ENCODE data around the gene ARHGAP6.

The ARHGAP6 gene

DNA sequence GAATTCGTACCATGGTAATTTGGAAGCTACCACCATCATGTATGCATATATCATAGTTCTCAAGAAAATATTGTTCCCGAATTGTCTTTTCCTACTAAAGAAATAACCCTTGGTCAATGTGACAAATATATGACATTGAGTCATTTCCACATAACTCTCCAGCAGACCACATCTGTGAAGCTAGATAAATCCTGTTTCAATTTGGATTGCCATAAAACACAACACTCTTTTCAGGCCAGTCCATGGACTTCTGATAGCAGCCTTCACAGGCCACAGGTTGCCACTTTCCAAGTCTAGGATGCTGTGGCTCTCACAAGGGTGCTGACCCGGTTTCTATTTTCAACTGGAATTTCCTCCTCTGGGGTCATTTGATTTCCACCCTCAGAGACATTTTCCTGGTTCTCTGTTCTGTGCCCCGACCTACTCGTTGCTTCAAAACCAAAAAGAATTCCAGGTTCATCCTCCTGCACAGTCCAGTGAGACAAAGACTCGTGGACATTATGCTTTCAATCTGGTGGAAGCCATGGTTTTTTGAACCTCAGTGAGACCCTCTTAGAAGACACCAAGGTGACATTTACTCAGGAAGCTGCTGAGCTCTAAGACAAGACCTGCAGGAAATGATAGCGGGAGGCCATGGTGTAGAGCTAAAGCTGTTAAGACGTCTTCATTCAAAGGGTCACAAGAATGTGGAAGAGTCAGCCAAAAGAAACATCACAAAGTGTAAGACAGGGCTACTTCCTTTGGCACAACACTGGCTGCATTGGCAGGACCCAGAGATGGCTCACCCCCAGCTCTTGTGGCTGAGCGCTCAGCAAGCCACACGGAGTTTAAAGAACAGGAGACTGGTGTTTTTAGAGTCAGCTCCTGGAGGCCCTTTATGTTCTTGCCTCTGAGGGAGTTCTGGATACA lies 252.8 kb downstream of the ARHGAP6 start:
- H3K4me3 ChIP-seq (ENCODE audit: low read depth, low read length), result no peak overlapping the region

GRCh38 chrX:11409957-11410356 lies 255.8 kb downstream of the ARHGAP6 start:
- no peak overlapping the region for H3K4me3 ChIP-seq (ENCODE audit: low read depth, low read length)
- TF ChIP-seq, protein P1, sequence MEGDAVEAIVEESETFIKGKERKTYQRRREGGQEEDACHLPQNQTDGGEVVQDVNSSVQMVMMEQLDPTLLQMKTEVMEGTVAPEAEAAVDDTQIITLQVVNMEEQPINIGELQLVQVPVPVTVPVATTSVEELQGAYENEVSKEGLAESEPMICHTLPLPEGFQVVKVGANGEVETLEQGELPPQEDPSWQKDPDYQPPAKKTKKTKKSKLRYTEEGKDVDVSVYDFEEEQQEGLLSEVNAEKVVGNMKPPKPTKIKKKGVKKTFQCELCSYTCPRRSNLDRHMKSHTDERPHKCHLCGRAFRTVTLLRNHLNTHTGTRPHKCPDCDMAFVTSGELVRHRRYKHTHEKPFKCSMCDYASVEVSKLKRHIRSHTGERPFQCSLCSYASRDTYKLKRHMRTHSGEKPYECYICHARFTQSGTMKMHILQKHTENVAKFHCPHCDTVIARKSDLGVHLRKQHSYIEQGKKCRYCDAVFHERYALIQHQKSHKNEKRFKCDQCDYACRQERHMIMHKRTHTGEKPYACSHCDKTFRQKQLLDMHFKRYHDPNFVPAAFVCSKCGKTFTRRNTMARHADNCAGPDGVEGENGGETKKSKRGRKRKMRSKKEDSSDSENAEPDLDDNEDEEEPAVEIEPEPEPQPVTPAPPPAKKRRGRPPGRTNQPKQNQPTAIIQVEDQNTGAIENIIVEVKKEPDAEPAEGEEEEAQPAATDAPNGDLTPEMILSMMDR (IDR thresholded peaks at IDR 0.05; ENCODE audit: borderline replicate concordance, insufficient read depth, low read depth, low read length), result no peak

More for the DNA sequence above, 252.8 kb downstream of the ARHGAP6 start:
- TF ChIP-seq, protein P1 (IDR thresholded peaks at IDR 0.05; ENCODE audit: borderline replicate concordance, insufficient read depth, low read depth, low read length), result no peak

- TF ChIP-seq, protein P1 (IDR thresholded peaks at IDR 0.05; ENCODE audit: borderline replicate concordance, insufficient read depth, low read depth, low read length), result no peak
- no peak overlapping the region for H3K4me3 ChIP-seq (ENCODE audit: low read depth, low read length)
Observed at GRCh38 chrX:11408783-11409182, 256.9 kb downstream of the ARHGAP6 start.

GRCh38 chrX:11408109-11408405 lies 257.7 kb downstream of the ARHGAP6 start:
- TF ChIP-seq, protein P1 (IDR thresholded peaks at IDR 0.05; ENCODE audit: borderline replicate concordance, insufficient read depth, low read depth, low read length), result no peak

DNA sequence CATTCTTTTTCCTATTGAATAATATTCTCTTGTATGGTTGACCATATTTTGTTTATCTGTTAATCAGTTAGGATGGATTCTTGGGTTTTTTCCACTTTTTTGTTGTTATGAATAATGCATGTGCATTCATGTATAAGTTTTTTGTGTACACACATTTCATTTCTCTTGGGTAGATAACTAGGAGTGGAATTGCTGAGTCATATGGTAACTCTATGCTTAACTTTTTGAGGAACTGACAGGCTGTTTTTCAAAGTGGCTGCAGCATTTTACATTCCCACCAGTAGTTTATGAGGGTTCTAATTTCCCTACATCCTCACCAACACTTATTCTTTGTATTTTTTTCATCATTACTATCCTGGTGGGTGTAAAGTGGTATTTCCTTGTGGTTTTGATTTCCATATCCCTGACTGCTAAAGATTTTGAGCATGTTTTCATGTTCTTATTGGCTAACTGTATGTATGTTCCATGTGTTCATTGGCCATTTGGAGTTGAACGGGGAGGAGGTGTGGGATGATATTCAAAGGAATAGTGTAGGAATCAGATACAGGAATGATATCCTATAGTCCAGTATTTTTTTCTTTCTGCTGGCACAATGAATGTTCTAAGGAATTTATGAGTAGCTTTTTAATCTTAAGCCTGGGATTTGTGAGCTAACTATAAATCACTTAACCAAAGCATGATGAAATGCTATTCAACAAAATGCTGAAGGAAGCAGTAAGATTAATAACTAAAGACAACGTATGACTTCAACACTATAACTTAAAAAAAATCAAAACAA lies 258.2 kb downstream of the ARHGAP6 start:
- no peak overlapping the region for H3K4me3 ChIP-seq (ENCODE audit: low read depth, low read length)
- TF ChIP-seq, protein P1 (IDR thresholded peaks at IDR 0.05; ENCODE audit: borderline replicate concordance, insufficient read depth, low read depth, low read length), result no peak

More at GRCh38 chrX:11408109-11408405, 257.7 kb downstream of the ARHGAP6 start:
- H3K4me3 ChIP-seq (ENCODE audit: low read depth, low read length), result no peak overlapping the region

DNA sequence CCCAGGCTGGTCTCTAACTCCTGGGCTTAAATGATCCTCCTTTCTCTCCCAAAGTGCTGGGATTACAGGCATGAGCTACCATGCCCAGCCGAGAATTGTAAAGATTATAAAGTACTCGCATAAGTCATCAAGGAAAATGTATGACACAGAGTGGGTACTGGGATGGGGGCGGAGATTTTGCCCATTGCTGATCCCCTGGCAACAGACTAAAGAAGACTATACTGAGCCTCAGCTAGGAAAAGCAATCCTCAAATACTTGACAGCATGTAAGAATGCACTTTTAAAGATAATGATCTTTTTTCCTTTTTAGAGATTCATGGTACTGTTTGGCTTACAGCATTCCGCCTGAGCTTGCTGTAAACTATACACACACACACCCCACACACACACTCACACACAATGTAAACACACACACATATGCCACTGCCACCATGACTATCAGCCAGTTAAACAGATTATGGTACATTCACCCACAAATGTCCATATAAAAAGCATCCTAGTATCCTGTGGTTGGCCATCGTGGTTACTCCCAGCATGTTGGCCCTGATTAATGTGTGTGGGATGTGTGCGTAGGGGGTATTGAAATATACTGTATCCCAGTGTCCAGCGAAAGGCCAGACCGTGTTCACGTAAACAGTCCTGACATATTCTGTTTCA lies 259.5 kb downstream of the ARHGAP6 start:
- TF ChIP-seq, protein P1 (IDR thresholded peaks at IDR 0.05; ENCODE audit: borderline replicate concordance, insufficient read depth, low read depth, low read length), result no peak
- no peak overlapping the region for H3K4me3 ChIP-seq (ENCODE audit: low read depth, low read length)

Data from GM12875 (cell line).